SIG-M5 treated with dmso at 0.1 percent for 504 hours (cell line): ENCODE measurements around the gene HBS1L.

Source experiments
- DNase-seq: peaks from one replicate; lab custom pipeline; 2025; ENCODE audit not compliant: unreplicated experiment; lab: John Stamatoyannopoulos, UW

HBS1L gene

DNA sequence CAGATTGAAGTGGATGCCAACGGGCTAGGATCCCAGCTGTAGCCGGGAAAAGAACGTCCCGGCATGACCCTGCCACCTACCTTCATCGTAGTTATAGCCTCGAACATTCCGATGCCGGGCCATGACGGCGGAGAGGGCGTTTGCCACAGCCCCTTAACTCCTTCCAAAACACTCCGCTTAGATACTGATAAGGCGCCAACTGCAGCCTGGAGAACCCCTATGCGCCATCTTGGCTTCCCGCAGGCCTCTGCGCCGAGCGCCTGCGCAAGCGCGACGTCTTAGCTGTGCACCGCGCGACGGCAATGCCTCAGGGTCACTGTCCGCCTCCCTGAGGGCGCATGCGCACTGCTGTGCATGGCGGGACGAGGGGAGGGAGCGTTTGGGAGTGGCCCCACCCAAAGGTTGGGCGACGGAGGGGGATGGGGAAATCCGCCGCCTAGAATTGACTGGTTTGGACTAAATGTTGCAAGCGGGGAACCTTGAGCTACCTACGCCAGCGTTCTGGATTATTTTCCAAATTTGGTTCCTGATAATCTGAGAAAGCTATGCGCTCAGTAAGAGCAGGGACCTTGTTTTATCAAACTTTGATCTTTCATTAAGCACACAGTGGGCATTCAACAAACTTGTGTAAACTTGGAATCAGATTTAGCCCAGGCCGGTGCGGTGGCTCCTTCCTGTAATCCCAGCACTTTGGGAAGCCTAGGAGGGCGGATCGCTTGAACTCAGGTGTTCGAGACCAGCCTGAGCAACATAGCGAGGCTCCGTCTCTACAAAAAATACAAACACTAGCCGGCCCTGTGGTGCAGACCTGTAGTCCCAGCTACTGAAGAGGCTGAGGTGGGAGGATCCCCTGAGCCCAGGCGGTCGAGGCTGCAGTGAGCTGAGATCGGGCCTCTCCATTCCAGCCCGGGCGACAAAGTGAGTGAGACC lies at the start of gene HBS1L:
TSS of gene HBS1L (minus strand) at position 254 of the 930 bp plus-strand sequence. CDS start at position 123, 131 bp downstream.
- DNase-seq = peak; percentile 94

DNA sequence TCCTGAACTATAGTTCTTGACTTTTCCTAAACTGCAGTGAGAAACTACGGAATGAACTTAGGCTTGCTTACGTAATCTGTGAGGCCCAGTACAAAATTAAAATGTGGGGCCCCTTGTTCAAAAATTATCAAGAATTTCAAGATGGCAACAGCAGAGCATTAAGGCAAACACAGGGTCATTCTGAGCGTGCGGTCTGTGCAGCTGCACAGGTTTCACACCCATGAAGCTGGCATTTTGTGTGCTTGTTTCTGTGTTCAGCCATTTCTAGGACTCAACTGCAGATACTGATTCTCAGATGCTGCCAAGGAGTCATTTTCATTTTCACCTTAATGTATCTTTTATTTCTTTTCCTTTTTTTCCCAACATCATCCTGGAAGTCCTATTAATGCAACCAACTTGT lies 49.6 kb upstream of the HBS1L start:
- DNase-seq = no peak

DNA sequence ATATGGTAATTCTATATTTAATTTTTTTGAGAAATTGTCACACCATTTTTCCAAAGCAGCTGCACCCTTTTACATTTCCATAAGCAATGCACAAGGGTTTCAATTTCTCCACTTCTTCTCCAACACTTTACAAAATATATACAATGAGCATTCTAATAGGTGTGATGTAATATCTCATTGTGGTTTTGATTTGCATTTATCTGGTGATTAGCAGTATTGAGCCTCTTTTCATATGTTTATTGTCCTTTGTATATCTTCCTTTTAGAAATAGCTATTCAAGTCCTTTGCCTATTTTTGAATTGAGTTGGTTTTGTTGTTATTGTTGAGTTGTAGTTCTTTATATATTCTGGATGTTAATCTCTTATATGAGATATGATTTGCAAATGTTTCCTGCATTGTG lies 47.6 kb upstream of the HBS1L start:
- no peak for DNase-seq

DNA sequence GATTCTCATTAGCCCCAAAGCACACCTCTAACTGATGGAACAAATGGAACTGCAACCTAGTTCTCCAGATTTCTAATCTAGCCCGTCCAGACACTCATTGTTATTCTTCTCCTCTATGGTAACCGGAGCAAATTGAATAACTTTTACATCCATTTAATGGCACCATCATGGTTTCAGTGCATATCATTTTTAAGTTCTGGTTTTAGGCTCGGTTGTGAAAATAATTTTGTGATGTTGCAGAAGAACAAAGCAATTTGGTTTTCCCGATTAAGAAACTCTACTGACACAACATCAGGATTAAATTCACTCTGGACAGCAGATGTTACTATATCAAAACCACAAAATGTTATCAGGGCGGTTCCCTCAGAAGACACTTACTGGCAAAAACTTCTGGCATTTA lies 42.5 kb upstream of the HBS1L start:
- DNase-seq = no peak

DNA sequence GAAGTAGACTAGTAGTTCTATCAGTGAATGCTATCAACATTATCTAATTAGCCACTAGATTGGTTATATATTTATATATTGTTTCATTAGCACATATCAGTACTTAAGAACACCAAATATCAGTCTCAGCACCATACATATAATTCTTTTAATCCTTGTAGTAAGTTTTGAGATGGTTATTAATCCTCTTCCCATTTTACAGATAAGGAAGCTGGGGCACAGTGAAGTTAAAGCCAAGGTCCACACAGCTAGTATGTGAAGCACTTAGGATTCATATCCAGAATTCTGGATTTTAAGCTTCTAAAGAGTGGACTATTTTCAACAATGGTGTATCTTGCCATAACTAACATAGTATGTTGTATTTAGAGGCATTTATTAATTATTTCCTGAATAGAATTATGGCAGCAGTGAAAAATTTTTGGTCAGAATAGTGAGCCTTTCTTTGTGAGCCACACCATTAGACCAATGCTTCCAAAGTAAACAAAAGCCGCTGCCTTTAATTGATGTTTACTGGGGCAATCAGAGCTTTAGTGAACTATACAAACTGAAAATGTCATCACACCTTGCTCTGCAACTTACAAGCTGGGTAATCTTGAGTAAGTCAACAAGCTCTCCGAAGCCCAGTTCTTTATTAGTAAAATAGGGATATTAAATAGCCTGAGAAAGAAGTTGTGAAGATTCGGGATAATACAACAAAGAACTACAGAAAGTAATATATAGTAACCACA lies 41.9 kb upstream of the HBS1L start:
- DNase-seq = no peak

DNA sequence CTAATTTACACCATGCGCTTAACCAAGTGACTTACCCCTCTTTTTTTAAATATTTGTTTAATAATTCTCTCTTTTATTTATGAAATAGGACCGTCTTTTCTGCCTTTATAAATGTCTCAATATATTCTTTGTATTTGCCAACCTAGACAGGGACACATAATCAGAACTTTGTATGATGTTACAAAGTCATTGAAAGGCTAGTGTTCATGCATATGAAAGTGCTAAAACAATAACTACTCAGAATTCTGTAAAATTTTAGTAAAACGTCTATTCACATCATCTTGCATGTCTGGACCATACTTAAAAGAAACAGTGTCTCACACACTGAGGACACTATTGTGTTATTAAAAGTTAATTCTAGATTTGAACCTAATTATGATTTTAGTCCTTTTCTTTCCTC lies 41.1 kb upstream of the HBS1L start:
- DNase-seq = no peak

DNA sequence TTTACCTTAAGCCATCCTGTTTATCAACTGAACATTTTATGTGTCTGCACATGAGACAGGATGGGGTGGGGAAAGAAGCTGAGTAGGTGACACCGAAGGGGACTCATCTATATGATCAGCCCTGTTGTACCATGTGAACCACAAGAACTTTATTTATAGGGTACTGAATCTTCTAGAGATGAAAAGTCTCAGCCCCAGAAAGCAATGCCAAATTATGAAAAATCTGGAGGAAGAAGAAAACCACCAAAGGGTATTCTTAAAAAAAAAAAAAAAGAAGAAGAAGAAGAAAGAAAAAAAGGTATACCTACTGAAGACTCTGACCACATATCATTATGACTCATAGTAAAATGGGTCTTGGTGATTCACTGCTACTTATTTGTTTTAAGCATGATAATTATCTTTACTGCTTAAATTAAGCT lies 39.8 kb upstream of the HBS1L start:
- DNase-seq = no peak

DNA sequence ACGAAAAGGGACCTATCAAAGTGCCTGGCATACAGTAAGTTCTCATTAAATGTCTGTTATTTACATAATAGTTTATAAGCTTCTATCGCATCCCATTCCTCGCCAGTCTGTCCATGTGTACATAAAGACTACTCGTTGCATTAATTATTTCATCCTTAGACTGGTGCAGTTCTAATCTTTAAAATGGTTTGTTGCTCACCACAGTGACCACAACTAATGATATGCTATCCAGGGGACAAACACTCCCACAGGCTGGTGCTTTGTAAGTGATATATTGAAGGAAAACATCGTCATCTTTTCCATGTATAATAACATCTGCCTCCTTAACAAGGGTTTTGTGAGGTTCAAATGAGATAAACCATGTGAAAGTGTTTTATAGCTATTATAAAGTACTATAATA lies 39.0 kb upstream of the HBS1L start:
- DNase-seq = no peak

DNA sequence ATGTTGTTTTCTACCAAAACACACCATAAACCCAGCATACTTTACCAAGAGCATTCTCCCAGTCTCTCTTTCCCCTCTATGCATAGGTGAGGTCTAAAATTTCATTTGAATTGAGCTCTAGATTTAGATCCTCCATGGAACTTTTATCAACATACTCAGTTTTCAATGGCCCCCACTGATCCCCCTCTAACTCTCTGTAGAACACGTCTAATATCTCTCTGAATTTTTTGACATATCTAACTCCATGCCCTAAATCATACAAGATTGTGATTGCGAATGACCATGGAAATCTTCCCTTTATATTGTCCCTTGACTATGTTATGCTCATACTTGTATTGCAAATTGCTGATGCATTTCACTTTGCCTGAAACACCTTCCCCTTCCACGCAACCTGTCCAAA lies 38.1 kb upstream of the HBS1L start:
- no peak for DNase-seq

DNA sequence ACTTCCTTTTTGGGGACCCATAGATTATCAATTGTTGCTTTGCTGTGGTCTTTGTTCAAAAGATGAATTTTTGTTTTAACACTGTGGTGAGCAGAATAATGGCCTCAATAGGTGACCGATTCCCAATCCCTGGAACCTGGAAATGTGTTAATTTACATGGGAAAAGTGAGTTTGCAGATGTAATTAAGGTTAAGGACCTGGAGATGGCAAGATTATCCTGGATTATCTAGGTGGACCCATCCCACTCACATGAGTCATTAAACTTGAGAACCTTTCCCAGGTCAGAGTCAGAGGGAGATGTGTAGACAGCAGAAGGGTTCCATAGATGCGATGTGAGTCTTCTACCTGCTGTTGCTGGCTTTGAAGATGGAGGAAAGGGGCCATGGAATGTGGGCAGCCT lies 36.2 kb upstream of the HBS1L start:
- DNase-seq = no peak

DNA sequence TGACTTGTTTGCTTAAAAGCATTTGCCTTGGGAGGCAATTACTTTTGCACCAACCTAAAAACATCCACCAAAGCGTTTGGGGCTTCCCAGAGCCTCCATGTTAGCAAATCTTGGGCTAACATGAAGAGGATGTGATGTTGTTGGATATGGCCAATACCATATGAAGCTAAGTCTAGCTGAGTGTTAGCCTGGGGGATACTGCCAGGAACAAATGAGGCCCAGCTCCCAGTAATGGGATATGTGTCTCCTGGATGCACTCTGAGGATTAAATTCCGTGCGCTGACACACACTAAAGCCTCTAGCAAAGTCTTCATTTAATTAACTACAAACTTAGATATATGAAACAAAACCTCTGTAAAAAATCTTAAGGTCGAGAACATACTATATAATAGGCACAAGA lies 35.3 kb upstream of the HBS1L start:
- DNase-seq = no peak

DNA sequence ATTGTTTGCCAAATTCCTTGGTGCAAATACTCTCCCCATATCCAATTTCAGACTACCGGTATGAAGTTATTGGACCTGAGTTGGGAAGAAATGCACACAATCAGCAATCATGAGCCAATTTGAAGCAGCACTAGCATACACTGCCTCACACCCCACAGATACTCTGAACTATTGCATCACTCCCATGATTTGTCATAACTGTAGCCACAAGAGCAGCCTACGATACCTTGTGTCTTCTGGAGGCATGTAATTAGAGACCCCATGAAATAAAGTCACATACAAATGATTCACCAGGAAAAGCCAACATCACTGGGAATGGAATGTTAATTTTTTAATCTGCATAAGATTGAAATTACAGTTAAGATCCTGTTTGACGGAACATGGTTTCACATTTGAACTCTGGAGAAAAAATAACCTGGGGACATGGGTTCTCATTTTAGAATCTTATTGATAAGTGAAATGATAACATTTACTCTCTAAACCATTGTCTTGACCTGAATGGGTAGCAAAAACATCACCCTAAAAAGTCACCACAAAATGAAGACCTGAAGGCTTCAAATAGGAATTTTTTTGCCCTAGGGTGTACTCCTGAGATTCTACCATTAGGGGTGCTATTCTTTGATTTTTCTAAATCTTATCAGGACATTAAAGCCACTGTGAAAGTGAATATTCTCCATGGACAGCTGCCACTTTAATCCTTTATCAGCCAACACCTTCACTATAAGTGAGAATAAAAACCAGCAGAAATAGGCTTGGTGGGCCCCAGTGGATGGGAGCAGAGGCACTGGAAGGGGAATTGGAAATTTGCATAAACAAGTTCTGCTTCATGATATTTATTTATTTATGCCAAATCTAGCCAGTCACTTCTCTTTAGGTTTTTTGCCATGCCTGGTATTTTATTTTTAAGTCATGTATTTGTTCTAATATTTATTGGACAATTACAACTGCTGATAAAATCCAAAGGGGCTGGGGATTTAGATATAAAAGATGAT lies 34.5 kb upstream of the HBS1L start:
- DNase-seq = peak; percentile 87

DNA sequence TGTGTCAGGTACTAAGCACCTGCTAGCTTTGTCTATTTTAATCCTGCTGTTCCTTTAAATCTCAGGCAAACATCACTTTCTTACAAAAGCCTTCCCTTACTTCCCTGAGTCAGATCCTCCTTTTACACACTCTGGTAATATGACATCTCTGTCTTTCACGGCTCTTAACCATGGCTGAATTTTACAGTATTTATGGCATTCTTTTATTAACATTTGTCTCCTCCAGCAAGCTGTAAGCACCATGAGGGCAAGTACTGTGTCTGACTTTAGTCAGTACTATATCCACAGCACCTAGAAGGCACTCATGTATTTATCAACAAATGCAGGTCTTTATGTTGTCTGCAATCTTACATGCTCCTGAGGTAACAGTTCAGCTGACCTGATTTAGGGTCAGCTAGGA lies 33.7 kb upstream of the HBS1L start:
- DNase-seq = no peak

DNA sequence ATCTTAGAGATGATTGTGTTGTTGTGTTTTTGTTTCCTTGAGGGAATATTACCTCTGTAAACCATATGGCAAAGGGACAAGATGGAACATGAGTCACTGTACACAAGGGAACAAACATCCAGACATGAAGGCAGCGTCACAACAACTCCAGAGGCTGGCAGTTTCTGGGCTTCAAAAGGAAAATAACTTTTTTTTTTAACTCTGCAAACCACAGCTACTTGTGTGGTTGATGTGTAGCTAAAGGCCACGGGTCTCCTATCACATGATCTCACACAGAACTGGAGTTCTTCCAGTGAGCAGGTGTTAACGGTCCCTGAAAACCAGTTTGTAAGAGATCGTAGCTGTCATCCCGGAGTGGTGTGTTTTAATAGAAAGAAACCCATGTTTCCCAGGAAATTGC lies 33.2 kb upstream of the HBS1L start:
- no peak for DNase-seq

DNA sequence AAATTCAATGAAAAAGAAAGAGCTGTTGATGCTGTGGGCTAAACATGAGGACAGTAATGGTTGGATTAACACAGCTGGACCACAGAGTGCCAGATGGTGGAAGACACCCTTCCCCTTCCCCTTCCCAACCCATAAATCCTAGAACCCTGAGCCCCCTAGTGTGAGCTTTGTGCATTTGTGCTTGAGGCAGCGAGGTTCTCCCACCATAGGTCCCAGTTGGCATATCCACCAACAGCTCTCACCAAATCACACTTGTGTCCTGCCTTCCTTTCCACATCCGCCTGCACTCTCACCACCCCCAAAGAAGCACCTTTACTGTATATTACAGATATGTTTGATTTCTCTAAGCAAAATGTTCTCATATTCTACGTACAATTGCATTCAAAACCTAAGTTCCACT lies 32.8 kb upstream of the HBS1L start:
- no peak for DNase-seq

DNA sequence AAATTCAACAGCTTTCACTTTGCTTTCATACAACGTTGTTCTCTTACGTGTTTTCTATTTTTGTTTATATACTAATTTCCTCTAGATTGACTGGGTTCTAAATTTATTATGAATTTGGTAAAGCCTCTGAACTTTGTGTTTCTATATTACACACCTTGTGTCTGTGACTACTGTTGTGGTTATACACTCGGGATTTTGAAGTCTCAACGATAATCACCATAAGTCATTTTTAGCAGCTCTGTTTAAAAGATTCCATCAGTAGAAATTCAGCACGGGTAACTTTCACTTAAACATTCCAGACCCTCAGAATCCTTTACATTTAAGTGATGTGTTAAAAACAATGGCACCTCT lies 31.8 kb upstream of the HBS1L start:
- DNase-seq = no peak

DNA sequence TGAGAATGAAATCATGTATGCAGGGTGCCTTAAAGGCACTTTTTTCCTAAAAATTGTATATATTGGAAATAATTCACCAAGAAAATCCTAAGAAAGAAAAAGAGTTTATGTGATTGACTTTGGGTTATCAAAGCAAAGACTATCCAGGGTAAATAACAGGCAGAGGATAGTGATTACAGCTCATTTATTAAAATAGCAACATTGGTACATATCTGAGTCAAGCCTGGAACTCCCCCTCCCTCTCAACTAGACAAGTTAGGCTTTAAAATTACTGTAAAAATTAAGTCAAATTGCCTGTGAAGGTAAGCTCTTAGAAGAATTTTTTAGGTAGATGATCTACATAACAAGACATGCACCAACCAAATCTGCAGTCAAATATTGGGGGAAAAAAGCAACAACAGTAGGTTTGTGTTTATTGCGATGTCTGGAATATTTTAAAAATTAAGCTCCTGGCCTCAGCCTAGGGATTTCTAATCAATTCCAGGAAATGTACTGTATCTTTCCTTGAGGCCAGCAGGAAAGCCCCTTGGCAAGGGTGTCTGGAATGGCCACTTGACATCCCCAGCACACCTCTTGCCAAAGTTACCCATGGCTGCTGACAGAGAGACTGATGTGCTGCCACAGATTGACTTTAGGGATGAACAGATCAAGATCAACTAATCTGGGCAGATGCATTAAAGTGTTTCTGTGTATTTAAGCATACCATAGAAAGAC lies 31.2 kb upstream of the HBS1L start:
- no peak for DNase-seq

DNA sequence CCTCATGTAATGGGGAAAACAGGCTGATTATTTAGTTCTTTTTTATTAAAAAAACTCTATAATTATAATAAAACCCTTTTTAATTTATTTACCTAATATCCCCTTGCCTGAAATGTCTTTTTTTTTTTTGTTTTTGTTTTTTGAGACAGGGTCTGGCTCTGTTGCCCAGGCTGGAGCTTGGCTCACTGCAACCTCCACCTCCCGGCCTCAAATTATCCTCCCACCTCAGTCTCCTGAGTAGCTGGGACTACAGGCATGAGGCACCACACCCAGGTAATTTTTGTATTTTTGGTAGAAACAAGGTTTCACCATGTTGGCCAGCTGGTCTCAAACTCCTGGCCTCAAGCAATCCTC lies 30.3 kb upstream of the HBS1L start:
- DNase-seq = no peak

DNA sequence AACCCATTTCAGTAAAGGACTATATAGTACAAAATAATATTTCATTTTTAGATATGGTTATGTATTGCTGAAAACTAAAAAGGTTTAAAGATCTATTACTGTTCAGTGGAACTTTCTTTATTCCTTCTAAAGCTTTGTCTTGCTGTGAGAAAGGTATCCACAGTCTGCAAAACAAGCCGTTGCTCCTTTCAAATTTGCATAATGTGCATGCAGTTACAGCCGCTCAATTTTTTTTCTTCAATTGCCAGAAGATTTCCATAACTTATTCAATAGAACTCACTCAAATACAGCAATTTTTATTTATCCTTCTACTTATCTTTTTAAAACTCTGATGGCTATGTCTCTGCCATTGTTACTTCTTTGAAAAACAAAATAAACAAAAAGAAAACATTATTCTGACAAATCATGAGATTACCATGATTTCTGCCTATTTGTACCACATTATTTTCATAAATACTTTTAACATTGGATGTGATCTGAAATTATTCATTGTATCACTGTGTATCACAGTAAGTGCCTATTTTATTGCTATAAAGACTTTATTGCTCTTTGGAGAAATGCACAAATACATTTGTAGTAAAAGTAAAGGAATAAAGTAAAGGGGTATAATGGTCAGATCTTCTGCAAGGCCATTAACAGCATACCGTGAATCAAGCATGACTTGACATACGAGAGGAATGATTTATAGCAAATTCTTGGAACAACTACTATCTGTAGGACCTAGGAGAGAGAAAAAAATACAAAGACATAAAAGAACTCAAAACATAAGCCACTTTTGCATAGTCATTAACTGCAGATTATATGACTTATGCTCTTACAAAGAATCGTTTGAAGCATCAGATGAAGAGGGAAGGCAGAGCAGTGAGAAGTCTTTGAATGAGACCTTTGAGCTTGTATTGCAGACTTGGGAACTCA lies 29.6 kb upstream of the HBS1L start:
- DNase-seq = no peak

DNA sequence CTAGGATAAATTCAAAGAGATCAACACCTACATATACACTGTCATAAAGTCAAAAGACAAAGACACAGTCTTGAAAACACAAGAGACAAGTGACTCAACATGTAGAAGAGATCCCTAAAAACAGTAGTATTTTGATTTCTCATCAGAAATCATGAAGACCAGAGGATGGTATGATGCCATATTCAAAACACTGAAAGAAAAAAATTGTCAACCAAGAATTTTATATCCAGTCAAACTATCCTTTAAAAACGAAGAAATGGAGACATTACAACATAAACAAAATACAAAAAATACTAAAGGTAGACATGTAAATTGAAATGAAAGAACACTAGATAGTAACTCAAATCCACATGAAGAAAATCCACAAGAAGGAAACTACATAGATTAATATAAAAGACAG lies 27.3 kb upstream of the HBS1L start:
- DNase-seq = no peak
